ENCODE measurements around the gene DKC1. TPM values are rescaled to one million over a fixed set of nuclear protein-coding genes. Genes with fewer than 3 reads are reported as not detected.
A peak's percentile ranks its signal among the peaks of the same experiment; 100 is the strongest.

The DKC1 gene
- total and polyA plus RNA-seq, 2 experiments from 2014 or later, result 120 to 165 TPM

DNA sequence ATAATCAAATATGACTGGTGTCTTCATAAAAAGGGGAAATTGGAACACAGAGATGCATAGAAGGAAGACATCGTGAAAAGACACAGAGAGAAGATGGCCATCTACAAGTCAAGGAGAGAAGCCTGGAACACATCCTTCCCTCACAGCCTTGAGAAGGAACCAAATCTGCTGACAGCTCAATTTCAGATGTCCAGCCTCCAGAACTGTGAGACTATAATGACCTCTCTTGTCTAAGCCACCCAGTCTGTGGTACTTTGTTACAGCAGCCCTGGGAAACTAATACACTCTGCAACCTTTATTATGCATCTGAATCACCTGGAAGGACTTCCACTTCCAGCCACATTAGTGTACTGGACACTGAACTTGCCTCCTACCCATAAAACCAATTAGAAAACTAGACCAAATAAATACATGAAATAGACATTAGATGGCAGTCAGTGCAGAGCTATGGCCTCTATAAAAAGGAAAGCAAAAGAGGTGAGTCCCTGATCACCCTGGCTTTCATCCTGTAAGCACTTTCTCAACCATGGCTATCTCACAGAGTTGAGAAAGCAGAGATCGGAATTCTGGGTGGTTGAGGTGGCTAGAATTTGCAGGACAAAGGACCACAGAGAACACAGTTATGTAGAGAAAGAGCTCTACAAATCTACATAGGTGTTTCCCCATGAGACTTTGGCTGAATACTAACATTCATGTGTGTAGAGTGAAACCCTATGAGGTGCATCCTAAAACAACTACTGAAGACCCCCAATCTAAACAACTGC, 37.5 kb upstream of the DKC1 start:
- DNase-seq (ENCODE audit: low spot score) (peak; percentile 3), ATAC-seq (no peak)
- Mint-ChIP-seq H3K27ac (no peak overlapping the region), H3K4me3 (no peak overlapping the region), H3K9me3 (no peaks in the 10 kb centered on the region; the same call in 2 of the 3 replicates), H3K36me3 (ENCODE audit: low read depth) (no peaks in the 10 kb centered on the region), H3K4me1 (no peaks in the 10 kb centered on the region), H3K27me3 (ENCODE audit: insufficient read depth, low read depth, poor library complexity) (peaks cover 3% of the 10 kb centered on the region)
- H4K20me1 ChIP-seq (replicated peaks; ENCODE audit: insufficient read depth), result no peaks in the 10 kb centered on the region
- no peak overlapping the region for H3K4me3 ChIP-seq
- no peaks in the 10 kb centered on the region for H3F3A ChIP-seq (replicated peaks; ENCODE audit: low read depth)
- TF ChIP-seq JUNB (IDR thresholded peaks at IDR 0.05; ENCODE audit: unreplicated experiment), result no peak
- no peak for TF ChIP-seq ZNF114 (CRISPR knock-in tag; IDR thresholded peaks at IDR 0.05)
- no peak for TF ChIP-seq POLR2AphosphoS5 (IDR thresholded peaks at IDR 0.05; ENCODE audit: low read depth)
- TF ChIP-seq, protein P1, sequence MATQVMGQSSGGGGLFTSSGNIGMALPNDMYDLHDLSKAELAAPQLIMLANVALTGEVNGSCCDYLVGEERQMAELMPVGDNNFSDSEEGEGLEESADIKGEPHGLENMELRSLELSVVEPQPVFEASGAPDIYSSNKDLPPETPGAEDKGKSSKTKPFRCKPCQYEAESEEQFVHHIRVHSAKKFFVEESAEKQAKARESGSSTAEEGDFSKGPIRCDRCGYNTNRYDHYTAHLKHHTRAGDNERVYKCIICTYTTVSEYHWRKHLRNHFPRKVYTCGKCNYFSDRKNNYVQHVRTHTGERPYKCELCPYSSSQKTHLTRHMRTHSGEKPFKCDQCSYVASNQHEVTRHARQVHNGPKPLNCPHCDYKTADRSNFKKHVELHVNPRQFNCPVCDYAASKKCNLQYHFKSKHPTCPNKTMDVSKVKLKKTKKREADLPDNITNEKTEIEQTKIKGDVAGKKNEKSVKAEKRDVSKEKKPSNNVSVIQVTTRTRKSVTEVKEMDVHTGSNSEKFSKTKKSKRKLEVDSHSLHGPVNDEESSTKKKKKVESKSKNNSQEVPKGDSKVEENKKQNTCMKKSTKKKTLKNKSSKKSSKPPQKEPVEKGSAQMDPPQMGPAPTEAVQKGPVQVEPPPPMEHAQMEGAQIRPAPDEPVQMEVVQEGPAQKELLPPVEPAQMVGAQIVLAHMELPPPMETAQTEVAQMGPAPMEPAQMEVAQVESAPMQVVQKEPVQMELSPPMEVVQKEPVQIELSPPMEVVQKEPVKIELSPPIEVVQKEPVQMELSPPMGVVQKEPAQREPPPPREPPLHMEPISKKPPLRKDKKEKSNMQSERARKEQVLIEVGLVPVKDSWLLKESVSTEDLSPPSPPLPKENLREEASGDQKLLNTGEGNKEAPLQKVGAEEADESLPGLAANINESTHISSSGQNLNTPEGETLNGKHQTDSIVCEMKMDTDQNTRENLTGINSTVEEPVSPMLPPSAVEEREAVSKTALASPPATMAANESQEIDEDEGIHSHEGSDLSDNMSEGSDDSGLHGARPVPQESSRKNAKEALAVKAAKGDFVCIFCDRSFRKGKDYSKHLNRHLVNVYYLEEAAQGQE (IDR thresholded peaks at IDR 0.05; ENCODE audit: unreplicated experiment), result no peak
- no peak for TF ChIP-seq STAT1 (IDR thresholded peaks at IDR 0.05; ENCODE audit: unreplicated experiment)
- TF ChIP-seq CREB1 (CRISPR knock-in tag; IDR thresholded peaks at IDR 0.05; ENCODE audit: low read depth), result no peak
- no peak for TF ChIP-seq EZH2phosphoT487 (IDR thresholded peaks at IDR 0.05; ENCODE audit: unreplicated experiment)
- TF ChIP-seq, protein P2, sequence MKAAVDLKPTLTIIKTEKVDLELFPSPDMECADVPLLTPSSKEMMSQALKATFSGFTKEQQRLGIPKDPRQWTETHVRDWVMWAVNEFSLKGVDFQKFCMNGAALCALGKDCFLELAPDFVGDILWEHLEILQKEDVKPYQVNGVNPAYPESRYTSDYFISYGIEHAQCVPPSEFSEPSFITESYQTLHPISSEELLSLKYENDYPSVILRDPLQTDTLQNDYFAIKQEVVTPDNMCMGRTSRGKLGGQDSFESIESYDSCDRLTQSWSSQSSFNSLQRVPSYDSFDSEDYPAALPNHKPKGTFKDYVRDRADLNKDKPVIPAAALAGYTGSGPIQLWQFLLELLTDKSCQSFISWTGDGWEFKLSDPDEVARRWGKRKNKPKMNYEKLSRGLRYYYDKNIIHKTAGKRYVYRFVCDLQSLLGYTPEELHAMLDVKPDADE (IDR thresholded peaks at IDR 0.05), result no peak
- TF ChIP-seq EZH2 (IDR thresholded peaks at IDR 0.05; ENCODE audit: low read depth, unreplicated experiment), result no peak
- no peak for TF ChIP-seq NANOG (IDR thresholded peaks at IDR 0.05; ENCODE audit: borderline replicate concordance)
- no peak for TF ChIP-seq ZNF331 (CRISPR knock-in tag; IDR thresholded peaks at IDR 0.05; ENCODE audit: low read depth)
- TF ChIP-seq, protein P3, sequence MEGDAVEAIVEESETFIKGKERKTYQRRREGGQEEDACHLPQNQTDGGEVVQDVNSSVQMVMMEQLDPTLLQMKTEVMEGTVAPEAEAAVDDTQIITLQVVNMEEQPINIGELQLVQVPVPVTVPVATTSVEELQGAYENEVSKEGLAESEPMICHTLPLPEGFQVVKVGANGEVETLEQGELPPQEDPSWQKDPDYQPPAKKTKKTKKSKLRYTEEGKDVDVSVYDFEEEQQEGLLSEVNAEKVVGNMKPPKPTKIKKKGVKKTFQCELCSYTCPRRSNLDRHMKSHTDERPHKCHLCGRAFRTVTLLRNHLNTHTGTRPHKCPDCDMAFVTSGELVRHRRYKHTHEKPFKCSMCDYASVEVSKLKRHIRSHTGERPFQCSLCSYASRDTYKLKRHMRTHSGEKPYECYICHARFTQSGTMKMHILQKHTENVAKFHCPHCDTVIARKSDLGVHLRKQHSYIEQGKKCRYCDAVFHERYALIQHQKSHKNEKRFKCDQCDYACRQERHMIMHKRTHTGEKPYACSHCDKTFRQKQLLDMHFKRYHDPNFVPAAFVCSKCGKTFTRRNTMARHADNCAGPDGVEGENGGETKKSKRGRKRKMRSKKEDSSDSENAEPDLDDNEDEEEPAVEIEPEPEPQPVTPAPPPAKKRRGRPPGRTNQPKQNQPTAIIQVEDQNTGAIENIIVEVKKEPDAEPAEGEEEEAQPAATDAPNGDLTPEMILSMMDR (conservative IDR thresholded peaks at IDR 0.05; ENCODE audit: low read depth in 2 of 2), result no peak
- TF ChIP-seq, protein P4, sequence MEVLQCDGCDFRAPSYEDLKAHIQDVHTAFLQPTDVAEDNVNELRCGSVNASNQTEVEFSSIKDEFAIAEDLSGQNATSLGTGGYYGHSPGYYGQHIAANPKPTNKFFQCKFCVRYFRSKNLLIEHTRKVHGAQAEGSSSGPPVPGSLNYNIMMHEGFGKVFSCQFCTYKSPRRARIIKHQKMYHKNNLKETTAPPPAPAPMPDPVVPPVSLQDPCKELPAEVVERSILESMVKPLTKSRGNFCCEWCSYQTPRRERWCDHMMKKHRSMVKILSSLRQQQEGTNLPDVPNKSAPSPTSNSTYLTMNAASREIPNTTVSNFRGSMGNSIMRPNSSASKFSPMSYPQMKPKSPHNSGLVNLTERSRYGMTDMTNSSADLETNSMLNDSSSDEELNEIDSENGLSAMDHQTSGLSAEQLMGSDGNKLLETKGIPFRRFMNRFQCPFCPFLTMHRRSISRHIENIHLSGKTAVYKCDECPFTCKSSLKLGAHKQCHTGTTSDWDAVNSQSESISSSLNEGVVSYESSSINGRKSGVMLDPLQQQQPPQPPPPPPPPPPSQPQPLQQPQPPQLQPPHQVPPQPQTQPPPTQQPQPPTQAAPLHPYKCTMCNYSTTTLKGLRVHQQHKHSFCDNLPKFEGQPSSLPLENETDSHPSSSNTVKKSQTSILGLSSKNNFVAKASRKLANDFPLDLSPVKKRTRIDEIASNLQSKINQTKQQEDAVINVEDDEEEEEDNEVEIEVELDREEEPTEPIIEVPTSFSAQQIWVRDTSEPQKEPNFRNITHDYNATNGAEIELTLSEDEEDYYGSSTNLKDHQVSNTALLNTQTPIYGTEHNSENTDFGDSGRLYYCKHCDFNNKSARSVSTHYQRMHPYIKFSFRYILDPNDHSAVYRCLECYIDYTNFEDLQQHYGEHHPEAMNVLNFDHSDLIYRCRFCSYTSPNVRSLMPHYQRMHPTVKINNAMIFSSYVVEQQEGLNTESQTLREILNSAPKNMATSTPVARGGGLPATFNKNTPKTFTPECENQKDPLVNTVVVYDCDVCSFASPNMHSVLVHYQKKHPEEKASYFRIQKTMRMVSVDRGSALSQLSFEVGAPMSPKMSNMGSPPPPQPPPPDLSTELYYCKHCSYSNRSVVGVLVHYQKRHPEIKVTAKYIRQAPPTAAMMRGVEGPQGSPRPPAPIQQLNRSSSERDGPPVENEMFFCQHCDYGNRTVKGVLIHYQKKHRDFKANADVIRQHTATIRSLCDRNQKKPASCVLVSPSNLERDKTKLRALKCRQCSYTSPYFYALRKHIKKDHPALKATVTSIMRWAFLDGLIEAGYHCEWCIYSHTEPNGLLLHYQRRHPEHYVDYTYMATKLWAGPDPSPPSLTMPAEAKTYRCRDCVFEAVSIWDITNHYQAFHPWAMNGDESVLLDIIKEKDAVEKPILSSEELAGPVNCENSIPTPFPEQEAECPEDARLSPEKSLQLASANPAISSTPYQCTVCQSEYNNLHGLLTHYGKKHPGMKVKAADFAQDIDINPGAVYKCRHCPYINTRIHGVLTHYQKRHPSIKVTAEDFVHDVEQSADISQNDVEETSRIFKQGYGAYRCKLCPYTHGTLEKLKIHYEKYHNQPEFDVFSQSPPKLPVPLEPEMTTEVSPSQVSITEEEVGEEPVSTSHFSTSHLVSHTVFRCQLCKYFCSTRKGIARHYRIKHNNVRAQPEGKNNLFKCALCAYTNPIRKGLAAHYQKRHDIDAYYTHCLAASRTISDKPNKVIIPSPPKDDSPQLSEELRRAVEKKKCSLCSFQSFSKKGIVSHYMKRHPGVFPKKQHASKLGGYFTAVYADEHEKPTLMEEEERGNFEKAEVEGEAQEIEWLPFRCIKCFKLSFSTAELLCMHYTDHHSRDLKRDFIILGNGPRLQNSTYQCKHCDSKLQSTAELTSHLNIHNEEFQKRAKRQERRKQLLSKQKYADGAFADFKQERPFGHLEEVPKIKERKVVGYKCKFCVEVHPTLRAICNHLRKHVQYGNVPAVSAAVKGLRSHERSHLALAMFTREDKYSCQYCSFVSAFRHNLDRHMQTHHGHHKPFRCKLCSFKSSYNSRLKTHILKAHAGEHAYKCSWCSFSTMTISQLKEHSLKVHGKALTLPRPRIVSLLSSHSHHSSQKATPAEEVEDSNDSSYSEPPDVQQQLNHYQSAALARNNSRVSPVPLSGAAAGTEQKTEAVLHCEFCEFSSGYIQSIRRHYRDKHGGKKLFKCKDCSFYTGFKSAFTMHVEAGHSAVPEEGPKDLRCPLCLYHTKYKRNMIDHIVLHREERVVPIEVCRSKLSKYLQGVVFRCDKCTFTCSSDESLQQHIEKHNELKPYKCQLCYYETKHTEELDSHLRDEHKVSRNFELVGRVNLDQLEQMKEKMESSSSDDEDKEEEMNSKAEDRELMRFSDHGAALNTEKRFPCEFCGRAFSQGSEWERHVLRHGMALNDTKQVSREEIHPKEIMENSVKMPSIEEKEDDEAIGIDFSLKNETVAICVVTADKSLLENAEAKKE (CRISPR knock-in tag; IDR thresholded peaks at IDR 0.05), result no peak
- H3K79me2 ChIP-seq (replicated peaks; ENCODE audit: insufficient read depth), result no peaks in the 10 kb centered on the region
- H3K9me2 ChIP-seq (ENCODE audit: insufficient read depth), result no peaks in the 10 kb centered on the region
- H3K4me2 ChIP-seq, result no peak overlapping the region
- no peak overlapping the region for H3K27ac ChIP-seq (ENCODE audit: low read depth)
- H3K27me3 ChIP-seq (ENCODE audit: insufficient read depth), result no peaks in the 10 kb centered on the region
- no peak overlapping the region for H2AFZ ChIP-seq
- no peaks in the 10 kb centered on the region for H3K36me3 ChIP-seq (ENCODE audit: insufficient read depth)
- no peaks in the 10 kb centered on the region for H3K4me1 ChIP-seq (ENCODE audit: insufficient read depth)

All from GM23338 (cell line).